Prostate gland (tissue), 2 donors: ENCODE results near the gene ZNF879. TPM values are rescaled to one million over a fixed set of nuclear protein-coding genes. Genes with fewer than 3 reads are reported as not detected.

ENCODE experiments used
- DNase-seq: peaks from one replicate; pipeline ENCODE4 v3.0.0-alpha.2; 2019; ENCODE audit warnings: low spot score
- H3K27ac ChIP-seq, 2 donors: fragments of 200-600 bp; sonication (generic); 2 replicates each; pipeline ENCODE4 v1.5.1; 2017 to 2019
- H3K27me3 ChIP-seq: fragments of 200-600 bp; sonication (generic); replicated peaks from 2 replicates; pipeline ENCODE4 v1.5.1; 2019; ENCODE audit not compliant: insufficient read depth
- H3K36me3 ChIP-seq, 2 donors: fragments of 200-600 bp; sonication (generic); 1 replicate in 1 of 2; 2 replicates in 1 of 2; pipeline versions ENCODE4 v1.5.1 to v1.8.1; 2017 to 2019
- H3K4me1 ChIP-seq: fragments of 200-600 bp; sonication (generic); replicated peaks from 2 replicates; pipeline ENCODE4 v1.5.1; 2019
- H3K4me3 ChIP-seq, 2 donors: fragments of 200-600 bp; sonication (generic); 2 replicates each; pipeline ENCODE4 v1.5.1; 2017 to 2019
- H3K9me3 ChIP-seq: fragments of 200-600 bp; sonication (generic); 2 replicates; pipeline ENCODE4 v1.5.1; 2017
- POLR2A ChIP-seq: fragments of 450-650 bp; IDR thresholded peaks from one replicate; pipeline ENCODE4 v1.6.1; 2016; ENCODE audit warnings: antibody characterized with exemption, mild to moderate bottlenecking
- POLR2AphosphoS5 ChIP-seq: sonication (generic); formaldehyde crosslinking; IDR thresholded peaks from one replicate; pipeline ENCODE4 v1.6.1; 2017; ENCODE audit warnings: antibody characterized with exemption
- WGBS: methylation state at CpG from one replicate; pipeline ENCODE4 v1.1.5; 2018; 5-methylcytosine and 5-hydroxymethylcytosine counted together
- intact Hi-C: fragments of 100-400 bp; cut with DNase I; formaldehyde crosslinking; loops from one replicate; pipeline ENCODE4 v1.14.2; 2022
- total RNA-seq, 2 donors: library from RNA; depleted of rRNA; stranded (reverse); fragments of >200 nt; gene quantifications; one replicate each; pipeline ENCODE4 v1.1.0, GENCODE V29; 2016
- TF ChIP-seq, protein P1 (sequence below), 4 experiments: fragments of 200-600 bp in 2 of 4; fragments of 450-650 bp in 2 of 4; sonication (generic) in 2 of 4; IDR thresholded peaks; 1 replicate in 3 of 4; 2 replicates in 1 of 4; pipeline ENCODE4 v1.5.1; 2016 to 2019; ENCODE audit warnings: antibody characterized with exemption in 4 of 4, mild to moderate bottlenecking in 2 of 4, moderate library complexity in 2 of 4

The ZNF879 gene
- total RNA-seq, 2 donors from 2014 or later, result 6.6 to 18.1 TPM

DNA sequence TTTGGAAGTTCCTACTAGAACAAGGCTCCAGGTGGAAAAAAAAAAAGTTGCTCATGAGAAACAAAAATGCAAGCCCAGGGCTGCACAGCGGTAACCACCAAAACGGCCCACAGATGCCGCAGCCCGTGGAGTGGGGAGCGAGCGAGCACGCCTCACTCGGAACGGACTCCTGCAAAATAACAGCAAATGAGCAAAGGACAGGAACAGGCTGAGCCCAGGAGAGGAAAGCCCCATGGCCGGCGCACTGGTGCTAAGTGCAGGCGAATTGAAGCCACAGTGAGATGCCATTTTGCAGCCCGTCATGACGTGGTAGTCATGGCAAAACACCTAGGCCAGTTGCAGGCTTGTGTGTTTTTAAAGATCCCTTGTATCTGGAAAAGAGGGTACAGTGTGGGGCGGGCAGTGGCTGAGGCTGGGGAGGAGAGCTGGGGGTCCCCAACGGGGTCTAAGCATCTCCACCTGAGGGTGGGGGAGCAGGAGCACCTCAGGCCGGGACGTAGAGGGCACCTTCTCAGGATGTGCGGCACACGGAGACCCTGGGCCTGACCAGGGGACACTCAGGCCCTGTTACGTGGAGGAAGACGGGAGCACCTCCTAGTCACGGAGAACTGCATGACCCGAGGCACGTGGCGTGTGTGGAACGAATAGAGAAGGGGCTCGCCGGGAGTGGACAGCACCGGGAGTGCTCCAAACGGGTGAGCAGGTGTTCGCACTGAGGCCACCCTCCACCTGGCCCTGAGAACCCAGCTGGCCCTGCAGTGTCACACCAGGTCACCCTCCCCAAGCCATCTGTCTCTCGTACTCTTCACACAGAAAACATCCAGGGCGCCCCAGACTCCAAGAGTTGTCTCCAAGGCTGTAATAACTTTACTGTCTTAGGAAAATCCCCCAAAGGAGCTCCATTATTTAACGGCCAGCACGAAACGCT is 39.2 kb upstream of the ZNF879 start:
- Histone ChIP-seq H3K9me3 (no peaks in the 10 kb centered on the region), H3K27me3 (no peaks in the 10 kb centered on the region), H3K4me3 (no peak overlapping the region), H3K36me3 (no peaks in the 10 kb centered on the region), H3K27ac (no peak overlapping the region), H3K4me1 (no peaks in the 10 kb centered on the region)
- 96% methylated on average over 37 of the region's 37 CpGs for WGBS
- no peak for DNase-seq
- intact Hi-C loops, result no loop called here
- no peak for TF ChIP-seq POLR2AphosphoS5
- TF ChIP-seq, protein P1, sequence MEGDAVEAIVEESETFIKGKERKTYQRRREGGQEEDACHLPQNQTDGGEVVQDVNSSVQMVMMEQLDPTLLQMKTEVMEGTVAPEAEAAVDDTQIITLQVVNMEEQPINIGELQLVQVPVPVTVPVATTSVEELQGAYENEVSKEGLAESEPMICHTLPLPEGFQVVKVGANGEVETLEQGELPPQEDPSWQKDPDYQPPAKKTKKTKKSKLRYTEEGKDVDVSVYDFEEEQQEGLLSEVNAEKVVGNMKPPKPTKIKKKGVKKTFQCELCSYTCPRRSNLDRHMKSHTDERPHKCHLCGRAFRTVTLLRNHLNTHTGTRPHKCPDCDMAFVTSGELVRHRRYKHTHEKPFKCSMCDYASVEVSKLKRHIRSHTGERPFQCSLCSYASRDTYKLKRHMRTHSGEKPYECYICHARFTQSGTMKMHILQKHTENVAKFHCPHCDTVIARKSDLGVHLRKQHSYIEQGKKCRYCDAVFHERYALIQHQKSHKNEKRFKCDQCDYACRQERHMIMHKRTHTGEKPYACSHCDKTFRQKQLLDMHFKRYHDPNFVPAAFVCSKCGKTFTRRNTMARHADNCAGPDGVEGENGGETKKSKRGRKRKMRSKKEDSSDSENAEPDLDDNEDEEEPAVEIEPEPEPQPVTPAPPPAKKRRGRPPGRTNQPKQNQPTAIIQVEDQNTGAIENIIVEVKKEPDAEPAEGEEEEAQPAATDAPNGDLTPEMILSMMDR (IDR thresholded peaks at IDR 0.05), result no peak
- TF ChIP-seq POLR2A, result no peak

DNA sequence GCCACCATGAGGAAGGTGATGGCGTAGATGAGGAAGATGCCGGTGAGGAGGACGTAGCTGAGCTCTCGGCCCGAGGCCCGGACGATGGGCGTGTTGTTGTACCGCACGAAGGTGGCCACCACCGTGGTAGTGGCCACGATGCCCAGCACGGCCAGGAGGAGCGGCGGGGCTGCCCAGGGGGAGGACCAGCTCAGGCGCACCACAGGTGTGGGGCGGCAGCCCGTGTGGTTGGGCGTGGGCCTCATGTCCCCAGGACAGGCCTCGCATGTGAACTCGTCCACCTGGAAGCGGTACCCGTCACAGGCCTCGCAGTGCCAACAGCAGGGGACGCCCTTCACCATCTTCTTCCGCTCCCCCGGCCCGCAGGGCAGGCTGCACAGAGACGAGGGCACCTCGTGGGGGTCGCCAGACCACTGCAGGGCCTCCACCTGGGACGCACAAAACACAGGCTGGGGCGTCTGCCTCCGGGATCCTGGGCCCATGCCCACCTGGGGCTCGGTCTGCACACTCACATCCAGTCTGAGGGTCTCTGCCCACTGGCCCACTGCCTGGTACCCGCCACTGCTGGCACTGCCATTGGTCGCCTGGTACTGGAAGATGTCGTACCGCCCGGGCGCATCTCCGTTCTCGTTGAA is 37.2 kb upstream of the ZNF879 start:
- no peak overlapping the region for H3K4me3 ChIP-seq
- 96% methylated on average over 41 of the region's 43 CpGs for WGBS
- H3K36me3 ChIP-seq, result no peaks in the 10 kb centered on the region
- intact Hi-C loops, result no loop called here
- H3K27me3 ChIP-seq, result no peaks in the 10 kb centered on the region
- no peak for DNase-seq
- H3K9me3 ChIP-seq, result no peaks in the 10 kb centered on the region
- TF ChIP-seq POLR2A, result no peak
- TF ChIP-seq POLR2AphosphoS5, result no peak
- TF ChIP-seq, protein P1 (IDR thresholded peaks at IDR 0.05), result no peak
- no peaks in the 10 kb centered on the region for H3K4me1 ChIP-seq
- no peak overlapping the region for H3K27ac ChIP-seq

DNA sequence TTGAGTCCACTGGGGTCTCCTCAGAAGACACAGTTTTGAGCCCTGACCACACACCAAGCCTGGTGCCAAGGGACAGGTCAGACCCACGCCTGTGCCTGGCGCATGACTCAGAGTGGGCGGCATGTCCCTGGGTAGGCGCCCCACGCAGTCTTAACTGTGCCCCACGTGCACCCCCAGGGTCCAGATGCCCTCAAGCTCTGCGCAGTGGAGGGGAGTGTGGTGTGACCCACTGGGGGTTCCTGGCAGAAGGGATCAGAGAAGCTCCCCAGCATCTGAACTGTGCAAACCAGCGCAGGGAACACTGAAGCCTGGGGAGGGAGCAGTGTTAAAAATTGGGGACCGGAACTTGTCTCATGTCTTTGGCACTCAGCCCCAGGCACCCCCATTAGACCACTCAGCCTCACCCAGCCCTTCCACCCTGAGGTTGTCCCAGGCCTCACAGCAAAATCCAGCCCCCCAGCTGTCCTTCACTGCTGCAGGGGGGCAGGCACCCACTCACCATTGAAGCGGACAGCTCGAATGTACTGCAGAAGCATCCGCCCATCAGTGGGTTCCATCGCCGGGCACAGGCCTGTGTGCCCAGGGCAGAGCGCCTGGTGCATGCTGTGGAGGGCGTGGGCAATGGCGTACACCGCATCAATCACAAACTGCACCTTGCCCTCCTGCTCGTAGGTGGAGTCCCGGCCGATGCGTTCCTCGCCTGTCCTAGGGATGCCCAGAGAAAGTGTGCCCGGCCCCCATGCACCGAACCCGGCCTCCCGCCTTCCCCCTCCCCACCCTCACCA is 35.0 kb upstream of the ZNF879 start:
- intact Hi-C loops, result no loop called here
- 91% methylated on average over 26 of the region's 27 CpGs for WGBS
- Histone ChIP-seq H3K27ac (no peak overlapping the region), H3K36me3 (no peaks in the 10 kb centered on the region), H3K4me3 (no peak overlapping the region), H3K9me3 (no peaks in the 10 kb centered on the region), H3K4me1 (no peaks in the 10 kb centered on the region), H3K27me3 (no peaks in the 10 kb centered on the region)
- no peak for DNase-seq
- TF ChIP-seq POLR2AphosphoS5, result no peak
- no peak for TF ChIP-seq POLR2A
- TF ChIP-seq, protein P1 (IDR thresholded peaks at IDR 0.05), result no peak

DNA sequence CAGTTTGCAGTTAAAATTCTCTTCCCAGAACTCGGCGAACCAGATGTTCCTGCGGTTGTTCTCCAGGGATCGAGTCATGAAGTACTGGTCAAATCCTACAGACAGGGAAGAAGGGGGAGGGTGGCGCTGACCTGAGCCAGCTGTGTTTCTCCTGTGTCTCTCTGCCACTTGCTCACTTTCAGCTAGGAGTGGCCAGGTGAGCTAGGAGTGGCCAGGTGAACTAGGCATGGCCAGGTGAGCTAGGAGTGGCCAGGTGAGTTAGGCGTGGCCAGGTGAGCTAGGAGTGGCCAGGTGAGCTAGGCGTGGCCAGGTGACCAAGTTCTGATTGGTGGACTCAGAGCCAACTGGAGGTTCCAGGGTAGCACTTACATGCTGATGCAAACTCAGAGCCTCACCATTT is 34.3 kb upstream of the ZNF879 start:
- Histone ChIP-seq H3K36me3 (no peaks in the 10 kb centered on the region), H3K27me3 (no peaks in the 10 kb centered on the region), H3K4me3 (no peak overlapping the region), H3K4me1 (no peaks in the 10 kb centered on the region), H3K27ac (no peak overlapping the region), H3K9me3 (no peaks in the 10 kb centered on the region)
- WGBS, result 98% methylated on average over 7 of the region's 7 CpGs
- no peak for DNase-seq
- TF ChIP-seq POLR2A, result no peak
- TF ChIP-seq POLR2AphosphoS5, result no peak
- TF ChIP-seq, protein P1 (IDR thresholded peaks at IDR 0.05), result no peak
- intact Hi-C loops, result no loop called here
